ENCODE results near the gene ANGPT4.

ANGPT4 gene

DNA sequence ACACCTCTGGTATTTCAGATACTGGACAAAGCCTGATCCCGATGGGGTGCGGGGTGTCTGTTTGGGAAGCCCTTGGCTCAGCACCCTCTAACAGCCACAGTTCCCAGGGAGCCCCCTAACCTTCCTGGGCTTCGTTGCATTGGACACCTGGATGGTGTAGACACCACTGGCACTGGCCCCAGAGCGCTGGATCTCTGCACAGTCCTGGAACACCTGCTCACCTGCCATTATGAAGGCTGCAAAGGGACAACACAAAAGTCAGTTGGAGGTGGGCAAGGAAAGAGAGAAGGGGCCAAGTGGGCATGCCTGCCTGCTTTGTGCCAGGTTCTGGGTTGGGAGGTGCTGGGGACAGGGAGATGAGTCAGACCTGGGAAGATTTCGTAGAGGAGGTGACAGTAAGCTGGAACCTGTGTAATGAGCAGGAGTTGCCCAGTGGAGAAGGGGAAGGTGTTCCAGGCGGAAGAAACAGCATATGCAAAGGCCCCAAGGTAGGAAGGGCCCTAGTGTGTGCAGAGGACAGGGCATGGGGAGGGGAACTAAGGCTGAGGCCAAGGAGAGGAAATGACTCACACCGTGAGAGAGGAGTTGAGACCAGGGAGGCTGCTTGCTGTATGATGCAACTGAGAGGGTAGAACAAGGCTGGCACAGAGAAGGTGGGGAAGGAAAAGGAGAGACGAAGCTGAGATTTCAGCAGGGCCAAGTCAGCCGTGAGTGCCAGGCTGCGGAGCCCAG lies 34.9 kb downstream of the ANGPT4 start:
- Mint-ChIP-seq H3K27ac (peak overlapping the region; percentile 67), H3K4me3 (peak overlapping the region; percentile 64), H3K9me3 (no peaks in the 10 kb centered on the region), H3K36me3 (ENCODE audit: low read depth) (no peaks in the 10 kb centered on the region), H3K27me3 (peaks cover 15% of the 10 kb centered on the region), H3K4me1 (ENCODE audit: low read depth) (peaks cover 14% of the 10 kb centered on the region)

DNA sequence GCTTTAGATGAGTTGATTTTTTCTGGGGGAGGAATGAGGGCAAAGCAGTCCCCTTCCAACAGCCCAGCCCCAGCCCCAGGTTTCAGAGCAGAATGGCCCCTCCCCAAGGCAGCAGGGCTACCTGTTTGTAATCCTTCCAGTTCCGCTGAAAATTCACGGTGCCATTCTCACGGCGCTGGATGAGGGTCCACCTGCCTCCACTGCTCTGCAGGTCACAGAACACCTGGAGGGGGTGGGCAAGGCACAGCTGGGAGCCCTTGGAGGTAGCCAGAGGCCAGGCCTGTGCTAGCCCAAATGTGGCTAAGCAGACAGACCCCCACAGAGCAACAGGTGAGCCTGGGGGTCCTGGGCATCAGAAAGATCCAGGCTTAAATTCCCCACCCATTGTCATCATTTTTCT lies 36.5 kb downstream of the ANGPT4 start:
- no peaks in the 10 kb centered on the region for H3K9me3 Mint-ChIP-seq
- H3K4me3 Mint-ChIP-seq: no peak overlapping the region
- H3K4me1 Mint-ChIP-seq (ENCODE audit: low read depth): peaks cover 14% of the 10 kb centered on the region
- no peaks in the 10 kb centered on the region for H3K36me3 Mint-ChIP-seq (ENCODE audit: low read depth)
- H3K27ac Mint-ChIP-seq: no peak overlapping the region
- H3K27me3 Mint-ChIP-seq: peaks cover 4% of the 10 kb centered on the region

DNA sequence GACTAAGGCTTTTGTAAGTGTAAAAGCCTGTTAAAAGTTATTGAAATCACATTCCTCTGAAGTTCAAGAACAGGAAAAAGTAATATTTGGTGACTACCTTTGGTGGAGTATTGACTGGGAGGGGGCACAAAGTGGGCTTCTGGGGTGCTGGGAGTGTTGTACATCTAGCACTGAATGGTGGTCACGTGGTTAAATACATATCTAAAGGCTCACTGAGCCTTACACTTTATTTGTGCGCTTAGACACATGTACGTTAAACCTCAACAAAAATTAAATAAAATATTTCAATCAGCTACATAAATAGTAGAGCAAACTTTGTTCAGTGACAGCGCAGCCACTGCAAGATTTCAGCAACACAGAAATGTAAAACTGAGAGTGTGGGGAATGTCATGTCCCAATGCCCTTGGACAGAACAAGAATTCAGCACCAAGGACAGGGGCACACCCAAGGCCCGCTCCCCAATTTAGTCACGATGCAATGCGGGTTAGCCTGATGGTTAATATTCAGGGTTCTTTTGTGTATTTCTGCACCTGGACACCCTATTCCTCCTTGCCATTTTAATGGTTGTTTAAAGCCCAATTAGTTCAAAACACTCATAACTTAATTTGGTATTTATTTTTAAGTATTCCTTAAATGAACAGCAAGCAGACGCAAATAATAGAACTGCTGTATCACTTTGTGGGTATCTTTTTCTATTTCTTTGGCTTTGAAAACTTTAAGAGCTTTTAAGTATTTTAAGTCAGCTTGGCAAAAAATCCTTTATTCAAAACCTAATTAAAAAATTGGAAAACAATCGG lies 37.4 kb downstream of the ANGPT4 start:
- Mint-ChIP-seq H3K4me3 (no peak overlapping the region), H3K36me3 (ENCODE audit: low read depth) (no peaks in the 10 kb centered on the region), H3K27ac (no peak overlapping the region), H3K4me1 (ENCODE audit: low read depth) (peaks cover 14% of the 10 kb centered on the region), H3K9me3 (no peaks in the 10 kb centered on the region), H3K27me3 (no peaks in the 10 kb centered on the region)

DNA sequence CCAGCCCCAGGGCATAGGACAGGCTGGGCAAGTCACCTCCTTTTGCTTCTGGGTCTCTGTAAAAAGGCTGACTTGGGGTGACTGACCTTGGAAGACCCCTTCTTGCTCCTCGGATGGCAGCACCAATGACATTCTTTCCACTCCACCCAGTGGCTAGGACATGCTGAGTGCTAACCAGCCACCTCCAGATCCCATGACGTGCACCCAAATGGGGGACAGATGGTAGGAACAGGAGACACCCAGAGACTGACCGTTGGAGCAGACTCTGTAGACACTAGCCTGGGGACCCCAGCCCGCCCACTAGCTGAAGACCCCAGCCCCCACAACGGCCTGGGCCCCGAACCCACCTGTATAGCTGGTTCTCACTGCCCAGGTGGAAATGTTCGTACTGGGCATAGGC lies 38.3 kb downstream of the ANGPT4 start:
- H3K4me1 Mint-ChIP-seq (ENCODE audit: low read depth): peaks cover 14% of the 10 kb centered on the region
- H3K9me3 Mint-ChIP-seq: no peaks in the 10 kb centered on the region
- no peak overlapping the region for H3K4me3 Mint-ChIP-seq
- no peaks in the 10 kb centered on the region for H3K36me3 Mint-ChIP-seq (ENCODE audit: low read depth)
- no peak overlapping the region for H3K27ac Mint-ChIP-seq
- peaks cover 3% of the 10 kb centered on the region for H3K27me3 Mint-ChIP-seq

DNA sequence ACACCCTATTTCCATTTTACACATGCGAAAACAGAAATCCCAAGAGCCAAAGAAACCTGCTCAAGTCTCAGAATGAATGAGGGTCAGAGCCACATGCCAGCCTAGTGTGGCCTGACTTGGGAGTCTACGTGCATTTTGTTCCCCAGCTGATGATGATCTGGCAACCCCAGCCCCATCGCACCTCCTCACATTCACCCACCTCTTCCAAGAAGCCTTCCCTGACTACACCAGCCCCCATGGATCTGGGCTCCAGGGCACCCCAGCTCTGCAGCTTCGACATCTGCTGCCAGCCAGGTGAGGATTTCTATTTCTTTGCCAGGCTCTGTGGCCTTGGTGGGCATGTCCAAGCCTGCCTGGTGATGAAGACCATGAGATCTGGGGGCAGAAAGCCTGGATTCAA lies 41.0 kb downstream of the ANGPT4 start:
- H3K9me3 Mint-ChIP-seq: no peaks in the 10 kb centered on the region
- no peaks in the 10 kb centered on the region for H3K4me1 Mint-ChIP-seq (ENCODE audit: low read depth)
- no peak overlapping the region for H3K27ac Mint-ChIP-seq
- peaks cover 3% of the 10 kb centered on the region for H3K27me3 Mint-ChIP-seq
- no peaks in the 10 kb centered on the region for H3K36me3 Mint-ChIP-seq (ENCODE audit: low read depth)
- no peak overlapping the region for H3K4me3 Mint-ChIP-seq

DNA sequence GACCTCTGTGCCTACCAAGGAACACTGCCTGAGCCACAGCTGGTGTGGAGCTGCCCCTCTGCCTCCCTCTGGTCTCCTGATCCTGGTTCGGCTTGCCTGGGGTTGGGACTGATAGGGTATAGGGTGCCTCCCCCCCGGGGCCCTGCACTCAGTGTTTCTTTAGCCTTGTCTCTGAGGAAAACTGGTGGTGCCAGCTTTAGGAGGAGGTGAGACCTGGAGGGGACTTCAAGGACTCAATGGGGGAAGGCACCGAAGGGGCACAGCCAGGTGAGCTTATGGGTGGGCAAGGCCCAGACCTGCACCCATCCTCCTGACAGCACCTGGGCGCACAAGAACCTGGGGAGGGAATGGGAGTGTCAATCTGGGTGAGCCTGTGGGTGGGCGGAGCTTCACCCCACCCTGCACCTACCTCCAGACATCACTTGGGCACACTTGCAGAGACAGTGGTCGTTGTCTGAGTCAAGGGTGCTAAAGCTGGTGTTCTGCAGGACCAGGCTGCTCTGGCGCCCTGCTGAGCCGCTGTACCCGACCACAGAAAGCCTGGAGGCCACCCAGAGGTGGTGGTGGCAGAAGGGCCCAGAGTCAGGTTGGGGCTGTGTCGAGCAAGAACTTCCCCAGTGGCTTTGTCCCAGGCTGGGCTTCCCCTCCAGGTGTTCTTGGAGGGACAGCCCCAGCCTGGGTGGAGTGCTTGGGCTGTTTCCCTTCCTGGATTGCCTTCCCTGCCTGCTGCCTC lies 42.1 kb downstream of the ANGPT4 start:
- Mint-ChIP-seq H3K27ac (peak overlapping the region; percentile 51), H3K27me3 (peaks cover 3% of the 10 kb centered on the region), H3K4me1 (ENCODE audit: low read depth) (no peaks in the 10 kb centered on the region), H3K4me3 (no peak overlapping the region), H3K9me3 (no peaks in the 10 kb centered on the region), H3K36me3 (ENCODE audit: low read depth) (no peaks in the 10 kb centered on the region)

DNA sequence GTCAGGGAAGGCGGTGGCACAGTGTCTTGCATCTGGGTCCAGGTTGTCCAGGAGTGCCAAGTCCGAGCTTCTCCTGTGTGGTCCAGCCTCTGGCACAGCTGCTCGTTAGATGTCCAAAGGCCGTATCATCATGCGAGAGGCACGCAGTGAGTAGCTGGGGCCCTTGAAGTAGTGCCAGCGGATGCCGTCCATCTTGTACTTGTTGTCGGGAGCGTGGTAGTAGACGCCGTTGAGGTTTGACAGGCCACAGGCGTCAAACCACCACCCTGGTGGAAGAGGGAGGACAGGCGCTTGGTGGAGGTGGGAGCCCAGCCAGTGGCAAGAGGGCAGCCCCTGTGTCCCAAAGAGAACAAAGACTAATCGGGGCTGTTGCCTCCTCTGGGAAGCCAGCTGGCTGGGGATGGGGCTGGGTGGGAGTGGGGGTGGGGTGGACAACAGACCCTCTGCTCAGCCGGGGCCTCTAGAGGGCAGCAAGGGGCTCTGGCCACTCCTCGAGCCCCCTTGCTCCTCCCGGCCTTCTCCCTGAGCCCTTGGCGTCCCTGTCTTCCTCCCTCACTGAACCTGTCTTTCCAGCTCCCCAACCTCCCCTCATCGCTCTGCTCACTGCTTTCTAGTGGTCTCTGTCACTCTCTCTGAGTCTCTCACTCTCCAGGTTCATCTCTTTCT lies 43.1 kb downstream of the ANGPT4 start:
- Mint-ChIP-seq H3K27me3 (peaks cover 3% of the 10 kb centered on the region), H3K4me1 (ENCODE audit: low read depth) (no peaks in the 10 kb centered on the region), H3K27ac (no peak overlapping the region), H3K36me3 (ENCODE audit: low read depth) (no peaks in the 10 kb centered on the region), H3K9me3 (no peaks in the 10 kb centered on the region), H3K4me3 (no peak overlapping the region)

DNA sequence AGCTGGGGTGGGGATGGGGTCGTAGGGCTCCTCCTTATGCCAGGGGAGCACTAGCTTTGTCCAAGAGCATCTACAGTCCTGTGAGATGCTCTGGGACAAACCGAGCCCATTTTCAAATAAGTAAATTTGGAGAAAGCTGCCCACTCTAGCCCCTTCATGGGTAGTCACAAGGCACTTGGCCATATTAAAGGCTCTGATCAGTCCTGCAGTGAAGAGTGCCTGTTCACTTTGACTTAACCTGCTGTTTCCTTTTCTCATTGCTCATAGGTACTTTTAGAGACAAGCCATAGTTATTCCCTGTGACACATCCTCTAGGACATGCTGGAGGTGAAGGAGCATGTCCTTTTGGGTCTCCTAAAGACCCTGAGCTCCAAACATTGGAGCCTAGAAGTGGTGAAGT lies 44.2 kb downstream of the ANGPT4 start:
- Mint-ChIP-seq H3K27me3 (peaks cover 3% of the 10 kb centered on the region), H3K27ac (no peak overlapping the region), H3K4me3 (no peak overlapping the region), H3K4me1 (ENCODE audit: low read depth) (no peaks in the 10 kb centered on the region), H3K36me3 (ENCODE audit: low read depth) (no peaks in the 10 kb centered on the region), H3K9me3 (no peaks in the 10 kb centered on the region)

DNA sequence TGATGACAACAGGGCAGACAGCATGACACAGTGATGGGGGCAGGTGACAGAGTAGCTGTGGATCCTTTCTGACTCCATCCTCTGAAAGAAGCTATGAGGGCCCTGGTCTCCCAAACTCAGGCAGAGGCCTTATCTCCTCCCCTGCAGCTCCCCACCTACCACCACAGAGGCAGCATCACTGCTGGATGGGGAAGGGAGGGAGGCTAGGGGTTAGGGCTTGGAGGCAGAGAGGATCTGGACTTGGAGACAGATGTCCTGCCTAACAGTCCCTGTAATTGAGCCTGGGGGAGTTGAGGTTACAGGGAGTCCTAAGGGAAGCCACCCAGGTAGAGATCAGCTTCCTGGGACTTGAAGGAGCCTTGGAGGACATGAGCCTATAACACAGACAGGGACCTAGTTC lies 44.7 kb downstream of the ANGPT4 start:
- no peak overlapping the region for H3K27ac Mint-ChIP-seq
- H3K4me1 Mint-ChIP-seq (ENCODE audit: low read depth): no peaks in the 10 kb centered on the region
- H3K4me3 Mint-ChIP-seq: no peak overlapping the region
- peaks cover 3% of the 10 kb centered on the region for H3K27me3 Mint-ChIP-seq
- no peaks in the 10 kb centered on the region for H3K9me3 Mint-ChIP-seq
- H3K36me3 Mint-ChIP-seq (ENCODE audit: low read depth): no peaks in the 10 kb centered on the region

DNA sequence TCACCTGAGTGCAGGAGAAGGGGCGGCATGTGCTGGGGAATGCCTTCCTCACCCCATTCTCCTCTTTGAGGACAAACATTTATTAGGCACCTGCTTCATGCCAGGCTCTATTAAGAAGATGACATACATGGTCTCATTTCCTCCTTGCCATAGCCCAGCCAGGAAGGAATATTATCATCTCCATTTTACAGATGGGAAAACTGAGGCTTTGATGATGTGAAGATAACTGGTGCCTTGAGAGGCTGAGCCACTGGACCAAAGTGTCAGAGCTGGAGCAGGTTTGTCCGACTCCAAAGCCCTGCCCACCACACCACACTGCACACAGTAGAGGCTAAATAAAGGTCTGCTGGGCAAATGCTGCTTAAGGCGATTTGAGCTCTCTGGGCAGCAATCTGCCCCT lies 45.4 kb downstream of the ANGPT4 start:
- no peak overlapping the region for H3K27ac Mint-ChIP-seq
- H3K4me1 Mint-ChIP-seq (ENCODE audit: low read depth): no peaks in the 10 kb centered on the region
- H3K9me3 Mint-ChIP-seq: no peaks in the 10 kb centered on the region
- peaks cover 3% of the 10 kb centered on the region for H3K27me3 Mint-ChIP-seq
- H3K4me3 Mint-ChIP-seq: no peak overlapping the region
- no peaks in the 10 kb centered on the region for H3K36me3 Mint-ChIP-seq (ENCODE audit: low read depth)

DNA sequence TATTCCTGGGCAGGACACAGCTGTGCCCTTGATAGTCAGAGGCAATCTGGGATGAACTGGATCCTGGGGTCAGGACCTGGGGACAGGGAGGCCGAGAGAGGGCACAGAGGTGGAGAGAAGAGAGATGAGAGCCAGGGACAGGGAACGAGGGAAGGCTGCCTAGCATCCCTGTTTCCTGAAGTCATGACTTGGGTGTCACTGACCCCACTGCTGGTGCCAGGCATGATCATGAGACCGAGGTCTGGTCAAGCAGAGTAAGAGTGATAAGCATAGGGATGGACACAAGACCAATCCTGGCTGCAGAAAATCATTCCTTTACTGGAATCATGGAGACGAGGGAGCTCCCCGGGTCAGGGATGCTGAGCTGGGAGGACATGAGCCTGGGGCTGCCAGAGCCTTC lies 46.5 kb downstream of the ANGPT4 start:
- Mint-ChIP-seq H3K36me3 (ENCODE audit: low read depth) (no peaks in the 10 kb centered on the region), H3K27ac (no peak overlapping the region)

DNA sequence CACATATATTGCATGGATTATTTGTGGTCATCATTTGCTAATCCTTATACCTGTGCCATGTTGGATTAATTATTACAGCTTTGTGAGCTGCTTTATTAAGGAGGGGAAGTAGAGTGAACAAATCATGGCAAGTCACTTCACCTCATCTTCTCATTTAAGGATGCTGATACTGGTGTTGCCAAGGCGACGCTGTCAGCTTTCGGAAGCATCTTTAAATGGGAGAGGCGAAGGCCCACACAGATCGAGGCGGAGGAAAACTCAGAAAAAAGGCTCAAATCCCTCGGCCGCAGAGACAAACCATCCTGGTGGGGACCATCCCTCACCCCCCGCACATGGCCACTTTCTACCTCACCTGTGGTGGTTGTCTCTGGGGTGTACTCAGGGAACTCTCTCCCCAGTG lies 47.9 kb downstream of the ANGPT4 start:
- Mint-ChIP-seq H3K9me3 (no peaks in the 10 kb centered on the region), H3K36me3 (ENCODE audit: low read depth) (no peaks in the 10 kb centered on the region), H3K4me3 (no peak overlapping the region), H3K4me1 (ENCODE audit: low read depth) (no peaks in the 10 kb centered on the region), H3K27me3 (no peaks in the 10 kb centered on the region), H3K27ac (no peak overlapping the region)

More for the DNA sequence above, 46.5 kb downstream of the ANGPT4 start:
- Mint-ChIP-seq H3K4me3 (no peak overlapping the region), H3K9me3 (no peaks in the 10 kb centered on the region), H3K4me1 (ENCODE audit: low read depth) (no peaks in the 10 kb centered on the region), H3K27me3 (peaks cover 3% of the 10 kb centered on the region)

DNA sequence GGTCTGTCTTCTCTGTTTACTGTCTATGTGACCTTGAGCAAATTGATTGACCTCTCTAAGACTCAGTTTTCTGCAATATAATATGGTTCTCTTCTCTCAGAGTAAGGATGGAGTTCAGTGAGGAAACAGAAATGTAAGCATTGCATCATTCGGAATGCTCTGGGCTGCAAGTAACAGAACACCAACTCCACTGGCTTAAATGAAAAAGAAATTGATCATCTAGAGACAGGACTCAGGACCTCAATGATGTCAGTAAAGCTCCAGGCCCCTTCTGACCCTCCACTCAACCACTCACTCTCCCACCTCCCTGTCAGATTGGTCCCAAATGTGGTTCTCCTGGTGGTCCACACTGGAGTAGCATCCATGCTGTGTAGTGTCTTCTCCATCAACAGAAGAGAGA lies 50.7 kb downstream of the ANGPT4 start:
- no peaks in the 10 kb centered on the region for H3K27me3 Mint-ChIP-seq
- H3K9me3 Mint-ChIP-seq: no peaks in the 10 kb centered on the region
- H3K36me3 Mint-ChIP-seq (ENCODE audit: low read depth): no peaks in the 10 kb centered on the region
- no peak overlapping the region for H3K27ac Mint-ChIP-seq
- H3K4me1 Mint-ChIP-seq (ENCODE audit: low read depth): no peaks in the 10 kb centered on the region
- no peak overlapping the region for H3K4me3 Mint-ChIP-seq

DNA sequence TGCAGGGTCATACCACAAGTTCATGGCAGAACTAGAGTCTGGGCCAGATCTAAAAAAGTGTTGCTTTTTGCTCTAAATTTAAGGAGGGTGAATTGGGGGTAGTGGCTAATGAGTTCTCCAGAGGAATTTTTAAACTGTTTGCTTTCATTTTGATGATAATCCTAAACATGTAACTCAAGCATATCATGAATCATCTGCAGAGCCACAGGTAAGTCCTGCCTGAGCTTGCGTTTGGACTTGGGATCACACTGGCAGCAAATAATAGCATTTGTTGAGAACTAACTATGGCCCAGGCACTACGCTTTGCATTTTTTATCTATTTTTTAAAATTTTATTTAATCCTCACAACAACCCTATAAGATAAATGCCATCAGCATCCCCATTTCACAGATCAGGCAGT lies 55.2 kb downstream of the ANGPT4 start:
- H3K27ac Mint-ChIP-seq: no peak overlapping the region
- H3K27me3 Mint-ChIP-seq: no peaks in the 10 kb centered on the region
- H3K36me3 Mint-ChIP-seq (ENCODE audit: low read depth): no peaks in the 10 kb centered on the region
- no peak overlapping the region for H3K4me3 Mint-ChIP-seq
- H3K9me3 Mint-ChIP-seq: no peaks in the 10 kb centered on the region
- H3K4me1 Mint-ChIP-seq (ENCODE audit: low read depth): peaks cover 32% of the 10 kb centered on the region

DNA sequence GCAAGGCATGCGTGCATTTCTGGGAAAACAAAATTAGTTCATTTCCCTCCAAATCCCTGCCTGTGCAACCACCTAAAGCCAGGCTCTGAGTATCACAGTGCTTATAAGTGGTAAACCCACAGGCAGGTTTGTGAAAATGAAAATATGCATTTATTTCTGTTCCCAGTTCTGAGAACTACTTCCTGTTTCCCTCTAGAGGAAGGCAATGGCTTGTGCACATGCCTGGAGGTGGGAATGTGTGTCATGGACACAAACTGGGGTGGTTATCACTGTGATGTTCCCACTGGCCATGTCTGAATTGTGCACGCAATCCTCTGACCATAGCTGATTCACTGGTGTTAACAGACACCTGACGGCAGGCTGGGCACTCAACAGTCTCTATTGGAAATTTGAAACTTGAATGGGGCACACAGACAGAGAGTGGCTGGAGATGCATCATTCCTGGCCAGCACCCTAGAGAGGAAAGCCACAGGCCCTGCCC lies 56.3 kb downstream of the ANGPT4 start:
- H3K36me3 Mint-ChIP-seq (ENCODE audit: low read depth): no peaks in the 10 kb centered on the region
- H3K27me3 Mint-ChIP-seq: no peaks in the 10 kb centered on the region
- H3K4me1 Mint-ChIP-seq (ENCODE audit: low read depth): peaks cover 42% of the 10 kb centered on the region
- no peak overlapping the region for H3K4me3 Mint-ChIP-seq
- H3K9me3 Mint-ChIP-seq: no peaks in the 10 kb centered on the region
- no peak overlapping the region for H3K27ac Mint-ChIP-seq

All from stimulated activated naive CD8-positive, alpha-beta T cell treated with anti-CD3 and anti-CD28 coated beads, Interleukin-15, Interleukin-2, amounts not matched to agents 100 ng/mL and 50 ng/mL, for 24 hours (primary cell).